ENCODE results near the gene PRTFDC1. TPM values are rescaled to one million over a fixed set of nuclear protein-coding genes. Genes with fewer than 3 reads are reported as not detected.

PRTFDC1 gene
- total RNA-seq, 1 experiment from 2014 or later, result 22.7 TPM

DNA sequence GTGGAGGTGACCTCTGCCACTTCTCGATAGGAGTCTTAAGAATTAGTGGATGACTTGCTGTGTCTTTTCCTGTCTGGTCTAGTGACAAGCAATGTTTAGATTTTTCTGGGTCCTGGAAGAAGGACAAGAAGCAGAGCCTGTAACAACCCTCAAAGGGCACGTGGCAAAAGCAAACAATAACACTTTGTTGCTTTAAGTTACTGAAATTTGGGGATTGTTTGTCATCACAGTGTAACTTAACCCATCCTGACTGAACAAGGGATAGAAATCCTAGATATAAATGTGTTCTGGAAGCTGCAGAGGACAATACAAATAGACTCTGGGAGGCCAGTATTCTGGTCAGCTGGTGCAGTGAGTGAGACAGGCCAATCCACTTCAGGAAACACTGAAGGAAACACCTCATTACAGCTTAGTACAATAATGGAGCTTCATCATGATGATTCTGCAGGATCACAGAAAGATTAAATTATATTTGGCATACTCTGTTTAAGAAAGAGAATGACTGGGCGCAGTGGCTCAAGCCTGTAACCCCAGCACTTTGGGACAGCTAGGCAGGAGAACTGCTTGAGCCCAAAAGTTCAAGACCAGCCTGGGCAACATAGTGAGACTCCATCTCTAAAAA lies 40.2 kb upstream of the PRTFDC1 start:
- Mint-ChIP-seq H3K4me1 (ENCODE audit: low read depth, unreplicated experiment) (no peaks in the 10 kb centered on the region), H3K36me3 (ENCODE audit: insufficient read depth, unreplicated experiment) (no peaks in the 10 kb centered on the region), H3K9me3 (ENCODE audit: low read depth, unreplicated experiment) (no peaks in the 10 kb centered on the region), H3K27me3 (ENCODE audit: unreplicated experiment) (no peaks in the 10 kb centered on the region), H3K27ac (ENCODE audit: unreplicated experiment) (no peak overlapping the region), H3K4me3 (ENCODE audit: low read depth, unreplicated experiment) (no peak overlapping the region)
- intact Hi-C loops (cut with micrococcal nuclease; ENCODE audit: unreplicated experiment), result loop anchor here (5.0 kb wide), 1 partner anchor 270 kb away; the partner anchor contains the start of gene ARHGAP21
- TF ChIP-seq, protein P1, sequence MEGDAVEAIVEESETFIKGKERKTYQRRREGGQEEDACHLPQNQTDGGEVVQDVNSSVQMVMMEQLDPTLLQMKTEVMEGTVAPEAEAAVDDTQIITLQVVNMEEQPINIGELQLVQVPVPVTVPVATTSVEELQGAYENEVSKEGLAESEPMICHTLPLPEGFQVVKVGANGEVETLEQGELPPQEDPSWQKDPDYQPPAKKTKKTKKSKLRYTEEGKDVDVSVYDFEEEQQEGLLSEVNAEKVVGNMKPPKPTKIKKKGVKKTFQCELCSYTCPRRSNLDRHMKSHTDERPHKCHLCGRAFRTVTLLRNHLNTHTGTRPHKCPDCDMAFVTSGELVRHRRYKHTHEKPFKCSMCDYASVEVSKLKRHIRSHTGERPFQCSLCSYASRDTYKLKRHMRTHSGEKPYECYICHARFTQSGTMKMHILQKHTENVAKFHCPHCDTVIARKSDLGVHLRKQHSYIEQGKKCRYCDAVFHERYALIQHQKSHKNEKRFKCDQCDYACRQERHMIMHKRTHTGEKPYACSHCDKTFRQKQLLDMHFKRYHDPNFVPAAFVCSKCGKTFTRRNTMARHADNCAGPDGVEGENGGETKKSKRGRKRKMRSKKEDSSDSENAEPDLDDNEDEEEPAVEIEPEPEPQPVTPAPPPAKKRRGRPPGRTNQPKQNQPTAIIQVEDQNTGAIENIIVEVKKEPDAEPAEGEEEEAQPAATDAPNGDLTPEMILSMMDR (IDR thresholded peaks at IDR 0.05; ENCODE audit: unreplicated experiment), result no peak
- BruUV-seq (replicated peaks), result no TSS peak
- DNase-seq, result no peak
- CTCF ChIA-PET, result no interaction called here

DNA sequence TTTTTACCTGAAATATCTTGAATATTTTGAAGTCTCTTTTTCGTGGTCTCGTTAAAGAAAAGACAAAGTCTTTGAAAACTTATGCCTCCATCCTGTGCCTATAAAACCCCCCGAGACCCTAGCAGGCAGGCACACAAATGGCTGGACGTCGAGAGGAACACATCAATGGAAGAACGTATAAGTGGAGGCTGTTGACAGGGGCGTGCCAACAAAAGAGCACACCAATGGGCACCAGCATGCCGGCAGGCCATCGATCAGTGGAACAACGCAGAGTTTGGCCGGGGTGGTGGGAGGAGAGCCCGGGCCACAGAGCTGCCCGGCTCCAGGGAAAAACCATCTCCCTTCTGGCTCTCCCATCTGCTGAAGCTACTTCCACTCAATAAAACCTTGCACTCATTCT lies 38.9 kb upstream of the PRTFDC1 start:
- no TSS peak for BruUV-seq (replicated peaks)
- no peak overlapping the region for H3K27ac Mint-ChIP-seq (ENCODE audit: unreplicated experiment)
- no peaks in the 10 kb centered on the region for H3K9me3 Mint-ChIP-seq (ENCODE audit: low read depth, unreplicated experiment)
- no peaks in the 10 kb centered on the region for H3K27me3 Mint-ChIP-seq (ENCODE audit: unreplicated experiment)
- no peaks in the 10 kb centered on the region for H3K36me3 Mint-ChIP-seq (ENCODE audit: insufficient read depth, unreplicated experiment)
- no peak for DNase-seq
- intact Hi-C loops (cut with micrococcal nuclease; ENCODE audit: unreplicated experiment), result loop anchor here (2.0 to 5.0 kb wide), 2 partner anchors 269 to 374 kb away; partner anchors contain the start of gene ARHGAP21
- no peak overlapping the region for H3K4me3 Mint-ChIP-seq (ENCODE audit: low read depth, unreplicated experiment)
- CTCF ChIA-PET, result no interaction called here
- TF ChIP-seq, protein P1 (IDR thresholded peaks at IDR 0.05; ENCODE audit: unreplicated experiment), result no peak
- no peaks in the 10 kb centered on the region for H3K4me1 Mint-ChIP-seq (ENCODE audit: low read depth, unreplicated experiment)

DNA sequence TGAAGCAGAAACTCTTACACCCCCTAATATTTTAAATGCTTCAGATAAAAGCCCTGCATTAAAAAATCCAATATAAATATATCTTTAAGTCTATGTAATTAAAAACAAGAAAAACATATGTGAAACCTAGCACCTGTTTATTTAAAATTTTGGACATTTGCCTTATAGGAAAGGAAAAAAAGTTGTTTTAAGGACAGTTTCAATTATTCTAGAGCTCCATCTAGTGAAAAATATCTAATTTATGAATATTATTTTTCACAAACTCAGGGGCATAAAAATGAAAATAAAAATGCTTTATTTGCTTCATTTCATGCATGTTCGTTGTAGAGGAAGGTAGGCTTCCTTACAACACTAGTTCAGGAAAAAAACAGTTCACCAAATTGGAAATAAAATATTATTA lies 37.5 kb upstream of the PRTFDC1 start:
- CTCF ChIA-PET, result interaction anchor here (0.9 to 1.3 kb wide), 3 partner anchors 141 to 372 kb away, joined by 3 to 6 read pairs (median 6); no protein-coding TSS in a partner anchor
- BruUV-seq (replicated peaks), result no TSS peak

DNA sequence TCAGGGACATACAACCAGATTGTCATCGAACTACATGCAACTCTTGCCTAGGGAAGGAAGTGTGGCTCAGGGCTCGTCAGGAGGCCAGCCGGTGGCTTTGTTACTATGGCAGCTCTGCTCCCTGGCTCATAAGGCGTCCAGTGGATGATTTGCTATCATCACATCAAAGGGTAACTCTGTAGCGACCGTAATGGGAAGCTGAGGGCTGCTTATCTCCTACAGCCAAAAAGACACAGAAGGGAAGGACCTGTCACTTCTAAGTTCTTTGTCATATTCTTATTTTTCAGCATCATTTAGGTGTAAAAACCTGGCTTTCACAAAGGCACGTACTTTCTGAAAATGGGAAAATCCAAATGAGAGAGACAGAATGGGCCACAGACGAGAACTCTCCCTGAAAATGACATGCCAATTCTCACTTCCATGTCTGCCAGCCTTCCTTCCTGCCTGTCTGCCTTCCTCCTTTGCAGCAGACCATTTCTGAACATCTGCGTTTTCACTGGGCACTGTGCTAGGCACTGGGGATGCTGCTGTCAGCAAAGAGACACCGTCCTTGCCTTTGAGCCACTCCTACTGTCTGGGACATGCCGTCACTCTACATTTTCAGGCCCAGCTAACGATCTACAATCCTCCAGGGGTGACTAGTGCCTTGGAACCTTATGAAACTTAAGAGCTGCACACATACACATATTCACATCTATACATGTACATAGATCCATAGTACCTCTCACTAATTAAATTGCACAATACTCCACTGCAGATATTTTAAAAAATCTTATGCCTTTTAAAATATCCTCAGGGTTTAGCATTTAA lies 36.6 kb upstream of the PRTFDC1 start:
- Mint-ChIP-seq H3K27ac (ENCODE audit: unreplicated experiment) (no peak overlapping the region), H3K27me3 (ENCODE audit: unreplicated experiment) (no peaks in the 10 kb centered on the region), H3K36me3 (ENCODE audit: insufficient read depth, unreplicated experiment) (no peaks in the 10 kb centered on the region), H3K9me3 (ENCODE audit: low read depth, unreplicated experiment) (no peaks in the 10 kb centered on the region), H3K4me3 (ENCODE audit: low read depth, unreplicated experiment) (no peak overlapping the region), H3K4me1 (ENCODE audit: low read depth, unreplicated experiment) (no peaks in the 10 kb centered on the region)
- intact Hi-C loops (cut with micrococcal nuclease; ENCODE audit: unreplicated experiment), result no loop called here
- TF ChIP-seq, protein P1 (IDR thresholded peaks at IDR 0.05; ENCODE audit: unreplicated experiment), result no peak
- CTCF ChIA-PET, result interaction anchor here (0.7 to 1.3 kb wide), 4 partner anchors 54 to 371 kb away, joined by 3 to 6 read pairs (median 4); no protein-coding TSS in a partner anchor
- no peak for DNase-seq
- BruUV-seq (replicated peaks), result no TSS peak

More for the DNA sequence above, 37.5 kb upstream of the PRTFDC1 start:
- Mint-ChIP-seq H3K4me3 (ENCODE audit: low read depth, unreplicated experiment) (no peak overlapping the region), H3K36me3 (ENCODE audit: insufficient read depth, unreplicated experiment) (no peaks in the 10 kb centered on the region), H3K27me3 (ENCODE audit: unreplicated experiment) (no peaks in the 10 kb centered on the region), H3K9me3 (ENCODE audit: low read depth, unreplicated experiment) (no peaks in the 10 kb centered on the region), H3K27ac (ENCODE audit: unreplicated experiment) (no peak overlapping the region), H3K4me1 (ENCODE audit: low read depth, unreplicated experiment) (no peaks in the 10 kb centered on the region)
- intact Hi-C loops (cut with micrococcal nuclease; ENCODE audit: unreplicated experiment), result loop anchor here (1.0 to 5.0 kb wide), 3 partner anchors 268 to 373 kb away; partner anchors contain the start of gene ARHGAP21
- DNase-seq, result no peak
- TF ChIP-seq, protein P1 (IDR thresholded peaks at IDR 0.05; ENCODE audit: unreplicated experiment), result no peak
